Hepatocyte (in vitro differentiated cells): ENCODE results near the gene ZBTB22. TPM values are rescaled to one million over a fixed set of nuclear protein-coding genes. Genes with fewer than 3 reads are reported as not detected.
"Not testable (repeated sequence)": the region's sequence is repeated elsewhere in the genome, so short reads cannot be mapped to it uniquely, and the experiment has no call there.

Experiments
- DNase-seq: peaks from one replicate; pipeline ENCODE4 v3.0.0-alpha.2; 2016; ENCODE audit warnings: low spot score
- H2AFZ ChIP-seq: fragments of 200-600 bp; sonication (generic); 2 replicates; pipeline ENCODE4 v1.6.0; 2016; ENCODE audit warnings: antibody characterized with exemption, mild to moderate bottlenecking
- H3K27ac ChIP-seq: fragments of 200-600 bp; sonication (generic); 2 replicates; pipeline ENCODE4 v1.5.1; 2016; ENCODE audit warnings: mild to moderate bottlenecking
- H3K27me3 ChIP-seq: fragments of 200-600 bp; sonication (generic); 2 replicates; pipeline ENCODE4 v1.6.1; 2016
- H3K36me3 ChIP-seq: fragments of 200-600 bp; sonication (generic); replicated peaks from 2 replicates; pipeline ENCODE4 v1.5.1; 2016; ENCODE audit warnings: low read depth; ENCODE audit not compliant: insufficient read depth
- H3K4me1 ChIP-seq: fragments of 200-600 bp; sonication (generic); 2 replicates; pipeline ENCODE4 v1.5.1; 2016; ENCODE audit warnings: mild to moderate bottlenecking, moderate library complexity; ENCODE audit not compliant: insufficient read depth
- H3K4me2 ChIP-seq: fragments of 200-600 bp; sonication (generic); 2 replicates; pipeline ENCODE4 v1.6.0; 2016
- H3K4me3 ChIP-seq: fragments of 200-600 bp; sonication (generic); 2 replicates; pipeline ENCODE4 v1.5.1; 2016; ENCODE audit warnings: mild to moderate bottlenecking
- H3K79me2 ChIP-seq: fragments of 200-600 bp; sonication (generic); 2 replicates; pipeline ENCODE4 v1.6.0; 2017; ENCODE audit warnings: mild to moderate bottlenecking
- H3K9me2 ChIP-seq: fragments of 200-600 bp; sonication (generic); replicated peaks from 2 replicates; pipeline ENCODE4 v1.6.0; 2017; ENCODE audit warnings: mild to moderate bottlenecking; ENCODE audit not compliant: insufficient read depth
- H3K9me3 ChIP-seq: fragments of 200-600 bp; sonication (generic); 2 replicates; pipeline ENCODE4 v1.5.1; 2016; ENCODE audit warnings: low read depth, mild to moderate bottlenecking
- H4K20me1 ChIP-seq: fragments of 200-600 bp; sonication (generic); 2 replicates; pipeline ENCODE4 v1.6.0; 2016; ENCODE audit warnings: mild to moderate bottlenecking; ENCODE audit not compliant: insufficient read depth, poor library complexity, severe bottlenecking
- EZH2 ChIP-seq: fragments of 200-600 bp; sonication (generic); IDR thresholded peaks from 2 replicates; pipeline ENCODE4 v1.6.1; 2016; ENCODE audit warnings: antibody characterized with exemption, mild to moderate bottlenecking, borderline replicate concordance
- EZH2phosphoT487 ChIP-seq: fragments of 200-600 bp; sonication (generic); IDR thresholded peaks from one replicate; pipeline ENCODE4 v1.6.1; 2018; ENCODE audit warnings: antibody characterized with exemption, mild to moderate bottlenecking, low read depth, moderate library complexity; ENCODE audit not compliant: unreplicated experiment, severe bottlenecking
- WGBS: methylation state at CpG from one replicate; pipeline ENCODE4 v1.1.6; 2016; ENCODE audit warnings: low lambda C conversion rate; ENCODE audit errors: missing lambda C conversion rate; 5-methylcytosine and 5-hydroxymethylcytosine counted together
- polyA plus RNA-seq: library from polyadenylated mRNA; unstranded; fragments of >200 nt; fragmentation: Nextera tagmentation; extraction: Ambion mirVana; gene quantifications from 2 replicates; pipeline ENCODE4 v1.2.1, GENCODE V29; 2016
- total RNA-seq: library from RNA; depleted of rRNA; stranded (reverse); fragments of >200 nt; gene quantifications from 2 replicates; pipeline ENCODE4 v1.2.3, GENCODE V29; 2014
- TF ChIP-seq, protein P1 (sequence below): fragments of 200-600 bp; sonication (generic); IDR thresholded peaks from 2 replicates; pipeline ENCODE4 v1.5.1; 2016; ENCODE audit warnings: antibody characterized with exemption, mild to moderate bottlenecking; ENCODE audit not compliant: poor library complexity

Gene ZBTB22, protein sequence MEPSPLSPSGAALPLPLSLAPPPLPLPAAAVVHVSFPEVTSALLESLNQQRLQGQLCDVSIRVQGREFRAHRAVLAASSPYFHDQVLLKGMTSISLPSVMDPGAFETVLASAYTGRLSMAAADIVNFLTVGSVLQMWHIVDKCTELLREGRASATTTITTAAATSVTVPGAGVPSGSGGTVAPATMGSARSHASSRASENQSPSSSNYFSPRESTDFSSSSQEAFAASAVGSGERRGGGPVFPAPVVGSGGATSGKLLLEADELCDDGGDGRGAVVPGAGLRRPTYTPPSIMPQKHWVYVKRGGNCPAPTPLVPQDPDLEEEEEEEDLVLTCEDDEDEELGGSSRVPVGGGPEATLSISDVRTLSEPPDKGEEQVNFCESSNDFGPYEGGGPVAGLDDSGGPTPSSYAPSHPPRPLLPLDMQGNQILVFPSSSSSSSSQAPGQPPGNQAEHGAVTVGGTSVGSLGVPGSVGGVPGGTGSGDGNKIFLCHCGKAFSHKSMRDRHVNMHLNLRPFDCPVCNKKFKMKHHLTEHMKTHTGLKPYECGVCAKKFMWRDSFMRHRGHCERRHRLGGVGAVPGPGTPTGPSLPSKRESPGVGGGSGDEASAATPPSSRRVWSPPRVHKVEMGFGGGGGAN
- 21.6 and 23.4 TPM in 2 replicates for total RNA-seq
- 23.2 and 23.8 TPM in 2 replicates for polyA plus RNA-seq

DNA sequence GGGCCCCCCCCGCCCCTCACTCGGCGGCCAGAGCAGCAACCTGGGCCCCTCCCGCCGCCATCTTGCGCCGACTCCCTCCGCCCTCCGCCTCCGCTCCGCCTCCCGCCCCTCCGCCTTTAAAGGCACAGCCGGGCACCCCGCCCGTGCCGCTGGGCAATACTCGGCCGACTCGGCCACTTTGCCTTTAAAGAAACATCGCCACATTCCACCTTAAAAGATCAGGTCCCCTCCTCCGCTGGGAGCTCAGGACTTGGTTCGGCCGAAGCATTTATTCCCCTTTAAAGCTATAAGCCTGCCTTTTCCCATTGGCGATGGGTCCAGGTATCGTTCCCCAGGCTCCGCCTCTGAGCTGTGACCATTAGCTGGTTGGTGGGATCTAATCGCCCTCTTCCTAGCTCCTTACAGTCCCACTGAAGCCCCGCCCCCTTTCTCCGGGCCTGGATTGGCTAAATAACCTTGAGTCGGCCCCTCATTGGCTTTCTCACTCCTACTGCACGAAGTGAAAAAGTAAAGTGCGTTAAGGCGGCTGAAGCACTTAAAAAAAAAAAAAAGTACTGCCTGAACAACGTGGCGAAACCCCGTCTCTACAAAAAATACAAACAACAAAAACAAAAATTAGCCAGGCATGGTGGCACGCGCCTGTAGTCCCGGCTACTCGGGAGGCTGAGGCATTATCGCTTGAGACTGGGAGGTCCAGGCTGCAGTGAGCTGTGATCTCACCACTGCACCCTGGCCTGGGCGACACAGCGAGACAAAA lies at the start of gene ZBTB22:
ZBTB22 (minus strand) TSS at position 76 of the 757 bp plus-strand sequence. CDS start 828 bp downstream, outside the sequence.
- Histone ChIP-seq H3K36me3 (no peaks in the 10 kb centered on the region), H3K4me3 (peak within 1 kb of the TSS; percentile 24), H3K9me3 (no peaks in the 10 kb centered on the region), H3K27ac (peak within 1 kb of the TSS; percentile 71), H3K4me1 (peaks cover 15% of the 10 kb centered on the region), H3K9me2 (no peaks in the 10 kb centered on the region), H4K20me1 (no peaks in the 10 kb centered on the region), H3K27me3 (no peaks in the 10 kb centered on the region), H2AFZ (peak within 1 kb of the TSS; percentile 12), H3K79me2 (peaks cover 34% of the 10 kb centered on the region), H3K4me2 (peak within 1 kb of the TSS; percentile 78)
- 2% methylated on average over 38 of the region's 44 CpGs for WGBS
- TF ChIP-seq EZH2 (no peak), EZH2phosphoT487 (no peak)
- TF ChIP-seq, protein P1, sequence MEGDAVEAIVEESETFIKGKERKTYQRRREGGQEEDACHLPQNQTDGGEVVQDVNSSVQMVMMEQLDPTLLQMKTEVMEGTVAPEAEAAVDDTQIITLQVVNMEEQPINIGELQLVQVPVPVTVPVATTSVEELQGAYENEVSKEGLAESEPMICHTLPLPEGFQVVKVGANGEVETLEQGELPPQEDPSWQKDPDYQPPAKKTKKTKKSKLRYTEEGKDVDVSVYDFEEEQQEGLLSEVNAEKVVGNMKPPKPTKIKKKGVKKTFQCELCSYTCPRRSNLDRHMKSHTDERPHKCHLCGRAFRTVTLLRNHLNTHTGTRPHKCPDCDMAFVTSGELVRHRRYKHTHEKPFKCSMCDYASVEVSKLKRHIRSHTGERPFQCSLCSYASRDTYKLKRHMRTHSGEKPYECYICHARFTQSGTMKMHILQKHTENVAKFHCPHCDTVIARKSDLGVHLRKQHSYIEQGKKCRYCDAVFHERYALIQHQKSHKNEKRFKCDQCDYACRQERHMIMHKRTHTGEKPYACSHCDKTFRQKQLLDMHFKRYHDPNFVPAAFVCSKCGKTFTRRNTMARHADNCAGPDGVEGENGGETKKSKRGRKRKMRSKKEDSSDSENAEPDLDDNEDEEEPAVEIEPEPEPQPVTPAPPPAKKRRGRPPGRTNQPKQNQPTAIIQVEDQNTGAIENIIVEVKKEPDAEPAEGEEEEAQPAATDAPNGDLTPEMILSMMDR: no peak
- DNase-seq: peak; percentile 100

DNA sequence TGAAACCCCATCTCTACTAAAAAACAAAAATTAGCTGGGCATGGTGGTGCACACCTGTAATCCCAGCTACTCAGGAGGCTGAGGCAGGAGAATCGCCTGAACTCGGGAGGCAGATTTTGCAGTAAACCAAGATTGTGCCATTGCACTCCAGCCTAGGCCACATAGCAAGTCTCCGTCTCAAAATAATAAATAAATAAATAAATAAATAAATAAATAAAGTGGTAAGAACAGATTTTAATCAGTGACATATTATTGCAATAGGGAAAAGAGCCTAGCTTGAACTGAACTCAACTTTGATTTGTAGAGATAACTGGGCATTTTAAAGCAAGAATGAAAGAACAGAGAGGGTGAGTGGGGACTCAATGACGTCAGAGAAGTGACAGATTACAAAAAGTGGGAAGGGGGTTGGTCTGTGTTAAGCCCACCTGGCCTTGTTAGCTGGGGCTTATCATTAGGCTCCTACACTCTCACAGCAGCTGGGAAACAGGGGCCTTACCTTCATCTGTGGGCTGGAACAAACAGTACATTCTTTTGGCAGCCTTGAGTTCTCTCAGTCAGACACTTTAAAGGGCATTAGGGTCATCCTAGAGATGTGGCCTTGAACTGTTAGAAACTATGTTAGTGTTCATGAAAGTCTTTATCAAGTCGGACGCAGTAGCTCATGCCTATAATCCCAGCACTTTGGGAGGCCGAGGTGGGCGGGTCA lies 49.6 kb upstream of the ZBTB22 start:
- Histone ChIP-seq H3K9me3 (no peaks in the 10 kb centered on the region), H3K4me2 (no peak overlapping the region), H3K4me1 (no peaks in the 10 kb centered on the region), H2AFZ (no peak overlapping the region), H3K9me2 (no peaks in the 10 kb centered on the region), H4K20me1 (no peaks in the 10 kb centered on the region), H3K27ac (no peak overlapping the region), H3K27me3 (no peaks in the 10 kb centered on the region), H3K4me3 (no peak overlapping the region), H3K36me3 (no peaks in the 10 kb centered on the region), H3K79me2 (no peaks in the 10 kb centered on the region)
- no peak for DNase-seq
- 89% methylated on average over 8 of the region's 8 CpGs for WGBS
- TF ChIP-seq EZH2 (no peak), EZH2phosphoT487 (no peak)
- TF ChIP-seq, protein P1: no peak

DNA sequence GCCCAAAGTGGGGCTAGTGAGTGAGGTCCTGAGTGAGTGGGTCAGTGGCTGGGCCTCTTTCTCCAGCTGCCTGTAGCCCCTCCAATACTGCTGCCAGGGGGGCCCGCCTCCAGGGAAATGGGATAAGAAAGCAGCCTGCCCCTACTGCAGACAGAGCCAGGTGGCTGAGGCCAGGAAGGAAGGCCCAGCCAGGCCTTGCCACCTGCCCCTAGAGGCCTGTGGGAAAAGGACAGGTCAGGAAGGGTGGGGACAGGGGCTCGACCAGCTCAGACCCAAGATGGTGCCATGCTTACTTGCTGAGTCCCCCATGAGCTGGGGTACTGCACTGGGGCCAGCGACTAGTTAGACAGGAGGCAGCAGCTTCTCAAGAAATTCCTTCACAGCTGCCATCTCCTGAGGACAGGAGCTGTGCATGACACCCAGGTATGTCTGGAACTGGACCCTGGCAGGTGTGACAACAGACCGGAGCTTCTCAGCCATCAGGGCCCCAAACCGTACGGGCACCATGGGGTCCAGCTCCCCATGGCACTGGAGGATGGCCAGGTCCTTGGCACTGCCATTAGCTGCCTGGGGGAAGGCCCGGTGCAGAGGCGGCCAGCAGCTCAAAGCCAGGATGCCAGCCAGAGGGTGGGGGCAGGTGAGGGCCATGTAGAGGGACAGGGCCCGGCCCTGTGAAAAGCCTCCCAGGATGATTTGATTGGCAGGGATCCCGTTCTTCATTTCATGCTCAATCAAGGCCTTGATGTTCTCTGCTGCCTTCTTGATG lies 47.8 kb upstream of the ZBTB22 start:
- not testable (repeated sequence) for H3K79me2 ChIP-seq, H3K9me2 ChIP-seq, H3K4me1 ChIP-seq, H3K27ac ChIP-seq, H3K9me3 ChIP-seq, H3K36me3 ChIP-seq, DNase-seq, H3K27me3 ChIP-seq, H4K20me1 ChIP-seq, H3K4me3 ChIP-seq, H3K4me2 ChIP-seq, H2AFZ ChIP-seq
- WGBS: 81% methylated on average over 10 of the region's 10 CpGs

DNA sequence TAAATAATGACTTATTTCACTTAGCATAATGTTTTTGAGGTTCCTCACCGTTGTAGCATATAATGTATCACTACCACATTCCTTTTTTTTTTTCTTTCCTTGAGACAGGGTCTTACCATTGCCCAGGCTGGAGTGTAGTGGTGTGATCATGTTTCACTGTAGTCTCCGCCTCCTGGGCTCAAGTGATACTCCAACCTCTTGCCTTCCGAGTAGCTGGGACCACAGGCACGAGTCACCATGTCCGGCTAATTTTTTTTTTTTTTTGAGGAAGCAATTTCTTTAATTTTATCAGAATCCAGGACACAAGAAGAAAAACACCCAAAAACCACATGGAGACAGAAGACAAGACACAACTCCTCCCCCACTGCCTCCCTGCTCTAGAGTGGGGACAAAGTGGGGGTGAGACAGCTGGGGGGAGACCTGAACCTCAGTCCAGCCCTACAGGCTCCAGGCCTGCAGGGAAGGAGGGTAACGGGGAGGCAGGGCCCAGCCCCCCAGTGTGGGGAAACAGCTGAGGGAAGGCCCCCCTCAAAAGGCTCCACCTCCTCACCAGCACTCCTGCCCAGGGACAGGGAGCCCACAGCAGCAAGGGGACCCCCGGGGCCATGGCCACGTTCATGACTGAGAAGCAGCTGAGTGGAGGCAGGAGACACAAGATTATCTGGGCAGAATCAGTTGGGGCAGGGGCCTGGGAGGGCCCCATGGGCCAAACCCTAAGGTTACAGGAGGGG lies 47.1 kb upstream of the ZBTB22 start:
- not testable (repeated sequence) for H2AFZ ChIP-seq, H3K9me3 ChIP-seq, H3K79me2 ChIP-seq, H3K4me1 ChIP-seq, H3K4me2 ChIP-seq, H3K36me3 ChIP-seq, H3K27ac ChIP-seq, H3K4me3 ChIP-seq, H4K20me1 ChIP-seq, H3K27me3 ChIP-seq, H3K9me2 ChIP-seq
- DNase-seq: peak; percentile 50
- 26% methylated on average over 7 of the region's 8 CpGs for WGBS

DNA sequence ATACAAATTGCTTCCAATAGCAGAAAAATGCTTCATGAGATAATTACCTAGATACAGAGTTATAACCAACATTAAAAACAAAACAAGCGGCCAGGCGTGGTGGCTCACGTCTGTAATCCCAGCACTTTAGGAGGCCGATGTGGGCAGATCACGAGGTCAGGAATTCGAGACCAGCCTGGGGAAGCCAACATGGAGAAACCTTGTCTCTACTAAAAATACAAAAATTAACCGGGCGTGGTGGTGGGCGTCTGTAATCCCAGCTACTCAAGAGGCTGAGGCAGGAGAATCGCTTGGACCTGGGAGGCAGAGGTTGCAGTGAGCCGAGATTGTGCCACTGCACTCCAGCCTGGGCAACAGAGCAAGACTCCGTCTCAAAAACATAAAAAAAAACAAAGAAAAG lies 45.9 kb upstream of the ZBTB22 start:
- not testable (repeated sequence) for H3K9me3 ChIP-seq, H3K27ac ChIP-seq, H3K36me3 ChIP-seq, H3K9me2 ChIP-seq, H3K4me3 ChIP-seq, H3K4me1 ChIP-seq, H3K4me2 ChIP-seq, H4K20me1 ChIP-seq, H2AFZ ChIP-seq, H3K27me3 ChIP-seq, DNase-seq, H3K79me2 ChIP-seq
- 90% methylated on average over 12 of the region's 12 CpGs for WGBS
